Transverse colon (tissue), 4 donors: Measurements from ENCODE around the gene ST7L. TPM values are rescaled to one million over a fixed set of nuclear protein-coding genes. Genes with fewer than 3 reads are reported as not detected.

Source experiments
- DNase-seq: peaks from one replicate; pipeline ENCODE4 v3.0.0-alpha.2; 2019
- H3K27ac ChIP-seq, 4 donors: fragments of 200-600 bp; sonication (generic); 2 replicates each; pipeline ENCODE4 v1.5.1; 2016 to 2018; ENCODE audit warnings: inconsistent platforms in 4 of 4
- H3K27me3 ChIP-seq: fragments of 200-600 bp; sonication (generic); 2 replicates; pipeline ENCODE4 v1.5.1; 2017; ENCODE audit warnings: inconsistent platforms
- H3K36me3 ChIP-seq, 4 donors: fragments of 200-600 bp; sonication (generic); 2 replicates each; pipeline ENCODE4 v1.5.1; 2017 to 2019; ENCODE audit warnings: inconsistent platforms in 4 of 4
- H3K4me1 ChIP-seq, 4 donors: fragments of 200-600 bp; sonication (generic); 2 replicates each; pipeline ENCODE4 v1.5.1; 2017 to 2020; ENCODE audit warnings: inconsistent platforms in 4 of 4
- H3K4me3 ChIP-seq, 4 donors: fragments of 200-600 bp; sonication (generic); 1 replicate in 1 of 4; 2 replicates in 3 of 4; pipeline versions ENCODE4 v1.5.1 to v1.6.1; 2017 to 2019; ENCODE audit warnings: inconsistent platforms in 4 of 4
- H3K9me3 ChIP-seq, 2 donors: fragments of 200-600 bp; sonication (generic); 2 replicates each; pipeline ENCODE4 v1.5.1; 2017 to 2019; ENCODE audit warnings: inconsistent platforms in 2 of 2
- EP300 ChIP-seq: sonication (generic); formaldehyde crosslinking; IDR thresholded peaks from one replicate; pipeline ENCODE4 v1.6.1; 2017; ENCODE audit warnings: antibody characterized with exemption, low read depth
- POLR2A ChIP-seq: fragments of 450-650 bp; IDR thresholded peaks from one replicate; pipeline ENCODE4 v1.6.1; 2016; ENCODE audit warnings: antibody characterized with exemption, mild to moderate bottlenecking, moderate library complexity
- POLR2AphosphoS5 ChIP-seq, 3 donors: sonication (generic); formaldehyde crosslinking; IDR thresholded peaks; one replicate each; pipeline ENCODE4 v1.6.1; 2016; ENCODE audit warnings: antibody characterized with exemption in 3 of 3
- WGBS, 2 donors: methylation state at CpG; one replicate each; pipeline ENCODE4 v1.1.5; 2018; ENCODE audit warnings: low coverage in 1 of 2; 5-methylcytosine and 5-hydroxymethylcytosine counted together
- in situ Hi-C, 4 donors: fragments of 200-750 bp; cut with MboI; loops; one replicate each; pipeline versions ENCODE4 v1.15.0 to v1.15.1; 2017; ENCODE audit warnings: low sequenced_read_pairs in 3 of 4, low pct_ligation_motif_present in 1 of 4, low pct_unique_long_range_greater_than_20kb in 1 of 4
- intact Hi-C: fragments of 100-400 bp; cut with DNase I; formaldehyde crosslinking; loops from one replicate; pipeline ENCODE4 v1.15.1; 2023; ENCODE audit warnings: low total_unique reads
- total RNA-seq, 4 donors: library from RNA; depleted of rRNA; stranded (reverse); fragments of >200 nt; gene quantifications; one replicate each; pipeline ENCODE4 v1.1.0, GENCODE V29; 2016
- TF ChIP-seq, protein P1 (sequence below), 5 experiments: fragments of 200-600 bp in 3 of 5; fragments of 450-650 bp in 2 of 5; sonication (generic) in 3 of 5; IDR thresholded peaks; 1 replicate in 2 of 5; 2 replicates in 3 of 5; pipeline ENCODE4 v1.5.1; 2016 to 2017; ENCODE audit warnings: antibody characterized with exemption in 5 of 5, inconsistent platforms in 3 of 5, mild to moderate bottlenecking in 2 of 5, moderate library complexity in 1 of 5

ST7L gene
- total RNA-seq, 4 donors from 2014 or later: 7.0 to 37.4 (median 24.9) TPM

DNA sequence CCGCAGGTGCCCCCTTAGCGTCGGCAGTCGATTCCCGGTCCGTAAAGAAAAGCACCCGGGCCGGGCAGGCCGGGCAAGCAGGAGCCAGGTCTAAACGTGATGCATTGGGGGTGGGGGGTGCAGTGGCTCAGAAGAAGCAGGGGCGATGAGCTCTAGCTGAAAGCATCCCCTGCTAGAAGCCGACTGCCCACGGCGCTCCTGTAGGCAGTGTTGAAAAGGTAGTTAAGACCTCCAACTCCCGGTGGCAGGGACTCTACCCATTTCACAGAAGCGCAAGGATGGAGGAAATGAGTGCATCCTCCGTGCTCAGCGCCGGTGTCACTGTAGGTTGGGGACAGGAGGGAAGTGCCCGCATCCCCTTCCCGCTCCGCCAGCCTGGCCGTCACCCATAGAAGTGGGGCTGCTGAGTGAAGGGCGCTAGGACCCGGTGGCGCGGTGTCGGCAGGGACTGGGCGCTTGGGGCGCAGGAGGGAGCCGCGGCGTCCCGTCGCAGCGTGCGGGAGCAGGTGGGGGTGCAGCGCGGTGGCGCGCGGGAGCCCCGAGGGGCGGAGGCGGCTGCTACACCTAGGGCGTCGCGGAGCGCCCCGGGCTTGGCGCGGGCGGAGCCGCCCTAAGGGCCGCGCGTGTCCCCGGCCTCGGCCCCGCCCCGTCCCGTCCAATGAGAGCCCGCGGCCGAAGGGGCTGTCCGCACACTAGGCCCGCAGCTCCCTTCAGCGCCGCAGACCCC lies 110.5 kb downstream of the ST7L start, which contains the start of gene WNT2B:
Gene WNT2B, plus strand, starts transcription at position 688 of the 727 bp plus-strand sequence. CDS start 298 bp downstream, outside the sequence.
- H3K27me3 ChIP-seq: peaks cover 36% of the 10 kb centered on the region
- peak within 1 kb of the TSS; percentile 54 to 64 (median 57) for H3K27ac ChIP-seq
- H3K9me3 ChIP-seq: no peaks in the 10 kb centered on the region
- H3K4me1 ChIP-seq: peaks cover 10 to 19% (median 17%) of the 10 kb centered on the region in 4 donors
- TF ChIP-seq EP300: no peak
- no peak for TF ChIP-seq POLR2A
- TF ChIP-seq POLR2AphosphoS5 (IDR thresholded peaks at IDR 0.05): no peak
- TF ChIP-seq, protein P1, sequence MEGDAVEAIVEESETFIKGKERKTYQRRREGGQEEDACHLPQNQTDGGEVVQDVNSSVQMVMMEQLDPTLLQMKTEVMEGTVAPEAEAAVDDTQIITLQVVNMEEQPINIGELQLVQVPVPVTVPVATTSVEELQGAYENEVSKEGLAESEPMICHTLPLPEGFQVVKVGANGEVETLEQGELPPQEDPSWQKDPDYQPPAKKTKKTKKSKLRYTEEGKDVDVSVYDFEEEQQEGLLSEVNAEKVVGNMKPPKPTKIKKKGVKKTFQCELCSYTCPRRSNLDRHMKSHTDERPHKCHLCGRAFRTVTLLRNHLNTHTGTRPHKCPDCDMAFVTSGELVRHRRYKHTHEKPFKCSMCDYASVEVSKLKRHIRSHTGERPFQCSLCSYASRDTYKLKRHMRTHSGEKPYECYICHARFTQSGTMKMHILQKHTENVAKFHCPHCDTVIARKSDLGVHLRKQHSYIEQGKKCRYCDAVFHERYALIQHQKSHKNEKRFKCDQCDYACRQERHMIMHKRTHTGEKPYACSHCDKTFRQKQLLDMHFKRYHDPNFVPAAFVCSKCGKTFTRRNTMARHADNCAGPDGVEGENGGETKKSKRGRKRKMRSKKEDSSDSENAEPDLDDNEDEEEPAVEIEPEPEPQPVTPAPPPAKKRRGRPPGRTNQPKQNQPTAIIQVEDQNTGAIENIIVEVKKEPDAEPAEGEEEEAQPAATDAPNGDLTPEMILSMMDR (IDR thresholded peaks at IDR 0.05): no peak
- no peaks in the 10 kb centered on the region for H3K36me3 ChIP-seq
- peak; percentile 49 for DNase-seq
- WGBS, 2 donors: 1% methylated on average over 67 of the region's 69 CpGs; no CpG with 5 or more reads in 1 of the 2 donors
- in situ Hi-C loops (loop anchor here in 2 of 4 donors (10.0 to 25.0 kb wide), 2 partner anchors 104 to 106 kb away; partner anchors contain the start of genes CAPZA1 (in 2 of the 2) and ST7L (in 2 of the 2)), intact Hi-C loops (no loop called here)
- H3K4me3 ChIP-seq: peak within 1 kb of the TSS; percentile 27 to 64 (median 48)

DNA sequence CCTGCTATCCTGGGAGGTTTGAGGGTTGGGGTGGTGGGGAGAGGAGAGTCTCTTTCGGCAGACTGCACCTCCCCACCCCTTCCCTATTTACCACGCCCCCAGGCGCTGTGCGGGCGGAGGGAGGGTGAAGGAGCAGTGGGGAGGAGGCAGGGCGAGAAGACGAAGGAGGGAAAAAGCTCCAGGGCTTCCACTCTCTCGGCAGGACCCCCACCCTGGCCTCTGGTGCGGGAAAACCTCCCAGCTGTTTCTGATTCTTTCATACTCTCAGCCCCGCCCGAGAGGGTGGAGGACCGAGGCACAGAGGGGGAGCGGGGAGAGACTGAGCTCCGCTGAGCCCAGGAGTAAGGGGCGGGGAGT lies 111.0 kb downstream of the ST7L start:
- in situ Hi-C loops: loop anchor here in 2 of 4 donors (10.0 to 25.0 kb wide), 2 partner anchors 104 to 107 kb away; partner anchors contain the start of genes CAPZA1 (in 2 of the 2) and ST7L (in 2 of the 2)
- H3K36me3 ChIP-seq: no peaks in the 10 kb centered on the region
- H3K4me3 ChIP-seq: peak overlapping the region; percentile 27 to 64 (median 48)
- H3K27me3 ChIP-seq: peaks cover 41% of the 10 kb centered on the region
- intact Hi-C loops: no loop called here
- H3K27ac ChIP-seq: peak overlapping the region in 2 of 4 donors; percentile 59 to 64
- peak; percentile 32 for DNase-seq
- TF ChIP-seq POLR2AphosphoS5 (IDR thresholded peaks at IDR 0.05) (no peak), EP300 (no peak), POLR2A (no peak)
- TF ChIP-seq, protein P1 (IDR thresholded peaks at IDR 0.05): no peak
- no peaks in the 10 kb centered on the region for H3K9me3 ChIP-seq
- WGBS, 2 donors: 0% methylated on average over 15 of the region's 15 CpGs; no CpG with 5 or more reads in 1 of the 2 donors
- peaks cover 10 to 19% (median 17%) of the 10 kb centered on the region in 4 donors for H3K4me1 ChIP-seq

DNA sequence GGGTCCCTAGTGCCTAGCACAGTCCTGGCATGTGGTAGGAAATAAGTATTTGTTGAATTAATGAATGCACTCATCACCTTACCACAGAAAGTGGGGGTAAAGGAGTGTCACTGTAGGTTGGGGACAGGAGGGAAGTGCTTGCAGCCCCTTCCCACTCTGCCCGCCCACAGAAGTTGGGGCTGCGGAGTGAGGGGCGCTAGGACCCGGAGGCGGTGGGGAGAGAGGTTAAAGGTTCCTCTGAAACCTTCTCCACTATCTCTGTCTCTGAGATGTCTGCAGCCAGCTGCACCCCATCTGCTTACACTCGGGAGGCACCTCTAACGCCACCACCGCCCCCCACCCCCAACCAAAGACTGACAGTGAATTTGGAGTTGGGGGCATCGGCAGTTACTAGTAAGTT lies 111.6 kb downstream of the ST7L start:
- WGBS, 2 donors: 90% methylated on average over 6 to 9 of the region's 9 CpGs
- Histone ChIP-seq H3K36me3 (no peaks in the 10 kb centered on the region), H3K4me1 (peaks cover 10 to 21% (median 19%) of the 10 kb centered on the region in 4 donors), H3K9me3 (no peaks in the 10 kb centered on the region), H3K27me3 (peaks cover 47% of the 10 kb centered on the region), H3K4me3 (no peak overlapping the region), H3K27ac (no peak overlapping the region)
- TF ChIP-seq, protein P1 (IDR thresholded peaks at IDR 0.05): no peak
- TF ChIP-seq POLR2AphosphoS5 (IDR thresholded peaks at IDR 0.05): no peak
- no peak for DNase-seq
- in situ Hi-C loops: loop anchor here in 2 of 4 donors (10.0 to 25.0 kb wide), 2 partner anchors 105 to 107 kb away; partner anchors contain the start of genes CAPZA1 (in 2 of the 2) and ST7L (in 2 of the 2)
- intact Hi-C loops: no loop called here

DNA sequence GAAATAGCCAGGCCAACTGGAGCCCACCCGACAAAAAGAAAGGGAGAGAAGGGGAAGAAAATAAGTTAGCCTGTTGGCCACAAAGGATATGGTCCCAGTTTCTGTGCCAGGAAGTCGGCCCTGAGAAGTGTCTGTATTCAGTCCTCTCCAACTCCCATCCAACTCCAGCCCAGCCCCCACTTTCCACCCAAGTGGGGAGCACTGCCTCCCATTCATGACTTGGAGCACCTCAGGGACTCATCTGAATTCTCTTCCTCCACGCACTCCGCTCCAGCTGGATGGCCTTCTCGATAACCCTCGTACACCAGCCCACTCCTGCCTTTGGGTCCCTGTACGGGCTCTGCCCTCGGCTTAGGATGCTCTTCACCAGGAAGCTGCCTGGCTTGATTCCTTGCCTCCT lies 112.2 kb downstream of the ST7L start:
- TF ChIP-seq, protein P1 (IDR thresholded peaks at IDR 0.05): no peak
- no peak for TF ChIP-seq POLR2AphosphoS5 (IDR thresholded peaks at IDR 0.05)
- no peak for TF ChIP-seq POLR2A
- no peak for TF ChIP-seq EP300
- Histone ChIP-seq H3K27ac (no peak overlapping the region), H3K36me3 (no peaks in the 10 kb centered on the region), H3K9me3 (no peaks in the 10 kb centered on the region), H3K4me3 (no peak overlapping the region), H3K27me3 (peaks cover 52% of the 10 kb centered on the region), H3K4me1 (peaks cover 10 to 27% (median 24%) of the 10 kb centered on the region in 4 donors)
- in situ Hi-C loops: loop anchor here in 2 of 4 donors (10.0 to 25.0 kb wide), 2 partner anchors 106 to 108 kb away; partner anchors contain the start of genes CAPZA1 (in 2 of the 2) and ST7L (in 2 of the 2)
- no peak for DNase-seq
- intact Hi-C loops: no loop called here
- 94 to 96% methylated on average over 7 to 8 of the region's 8 CpGs for WGBS, 2 donors
